IMR-90 (cell line): Measurements from ENCODE around the gene SLC12A8. TPM values are rescaled to one million over a fixed set of nuclear protein-coding genes. Genes with fewer than 3 reads are reported as not detected.

ENCODE experiments used
- ATAC-seq: fragments of 200-7000 bp; cut with Tn5 transposase; 2 replicates; pipeline ENCODE4 v1.9.1; 2020; ENCODE audit warnings: low read depth, mild to moderate bottlenecking, moderate library complexity
- BruUV-seq: library from RNA; stranded (reverse); fragments of 400-500 nt; replicated peaks from 2 replicates; lab custom pipeline; 2021; lab: Mats Ljungman, UMichigan
- CTCF ChIA-PET: fragments of 300-600 bp; formaldehyde crosslinking; extraction: SDS; loops from one replicate; lab custom pipeline; 2021; ENCODE audit warnings: antibody characterized with exemption; lab: Yijun Ruan, JAX
- POLR2A ChIA-PET: fragments of 300-600 bp; sonication (Branson Sonifier 250); formaldehyde crosslinking; loops from one replicate; lab custom pipeline; 2022; ENCODE audit warnings: antibody characterized with exemption; ENCODE audit not compliant: unreplicated experiment; lab: Charles Lee
- DNase-seq: peaks from one replicate; pipeline ENCODE4 v3.0.0; 2013
- H2AFZ ChIP-seq: replicated peaks from 2 replicates; pipeline ENCODE3; 2013; ENCODE audit warnings: low read length, mild to moderate bottlenecking; ENCODE audit not compliant: poor library complexity
- H2AK5ac ChIP-seq: 2 replicates; pipeline ENCODE4 v1.6.1; 2013; ENCODE audit warnings: low read depth, low read length, inconsistent platforms
- H2AK9ac ChIP-seq: replicated peaks from 2 replicates; pipeline ENCODE3; 2013; ENCODE audit warnings: mild to moderate bottlenecking, low read depth, low read length, moderate library complexity; ENCODE audit not compliant: poor library complexity
- H2BK120ac ChIP-seq: 2 replicates; pipeline ENCODE4 v1.6.1; 2013; ENCODE audit warnings: low read depth, low read length, inconsistent platforms
- H2BK15ac ChIP-seq: 3 replicates; pipeline ENCODE4 v1.6.1; 2013; ENCODE audit warnings: low read depth, low read length, inconsistent platforms
- H2BK20ac ChIP-seq: 2 replicates; pipeline ENCODE4 v1.6.1; 2013; ENCODE audit warnings: low read depth, mild to moderate bottlenecking, inconsistent platforms, low read length, moderate library complexity
- H2BK5ac ChIP-seq: 2 replicates; pipeline ENCODE4 v1.6.1; 2013; ENCODE audit warnings: mild to moderate bottlenecking, low read depth, low read length, inconsistent platforms; ENCODE audit not compliant: poor library complexity, severe bottlenecking
- H3K14ac ChIP-seq: replicated peaks from 2 replicates; pipeline ENCODE4 v1.6.1; 2013; ENCODE audit warnings: low read depth, low read length, inconsistent platforms
- H3K18ac ChIP-seq: 2 replicates; pipeline ENCODE4 v1.6.1; 2013; ENCODE audit warnings: low read depth, low read length, control low read depth
- H3K23ac ChIP-seq: 2 replicates; pipeline ENCODE4 v1.6.1; 2013; ENCODE audit warnings: low read depth, low read length, inconsistent platforms
- H3K27ac ChIP-seq: 2 replicates; pipeline ENCODE4 v1.5.1; 2013; ENCODE audit warnings: mild to moderate bottlenecking, control low read depth, low read length; ENCODE audit not compliant: insufficient read depth
- H3K27me3 ChIP-seq: 2 replicates; pipeline ENCODE4 v1.6.1; 2013; ENCODE audit warnings: low read length; ENCODE audit not compliant: control insufficient read depth, insufficient read depth
- H3K36me3 ChIP-seq: 2 replicates; pipeline ENCODE4 v1.6.1; 2013; ENCODE audit warnings: low read length, mixed read lengths; ENCODE audit not compliant: control insufficient read depth, insufficient read depth
- H3K4ac ChIP-seq: 2 replicates; pipeline ENCODE4 v1.6.1; 2013; ENCODE audit warnings: low read depth, low read length, inconsistent platforms
- H3K4me1 ChIP-seq: 2 replicates; pipeline ENCODE4 v1.6.1; 2013; ENCODE audit warnings: low read length, mixed read lengths; ENCODE audit not compliant: control insufficient read depth, insufficient read depth
- H3K4me2 ChIP-seq: 2 replicates; pipeline ENCODE4 v1.6.1; 2013; ENCODE audit warnings: low read depth, mild to moderate bottlenecking, control low read depth, low read length, moderate library complexity
- H3K4me3 ChIP-seq: 2 replicates; pipeline ENCODE4 v1.5.1; 2013; ENCODE audit warnings: low read depth, mild to moderate bottlenecking, control low read depth, low read length, moderate library complexity; ENCODE audit not compliant: insufficient read depth
- H3K56ac ChIP-seq: 2 replicates; pipeline ENCODE4 v1.6.1; 2013; ENCODE audit warnings: low read length, inconsistent platforms; ENCODE audit not compliant: insufficient read depth; ENCODE audit errors: extremely low read depth
- H3K79me1 ChIP-seq, 2 experiments: 2 replicates each; pipeline ENCODE4 v1.6.1; 2013; ENCODE audit warnings: low read length in 2 of 2, inconsistent platforms in 1 of 2, low read depth in 1 of 2
- H3K9ac ChIP-seq: 2 replicates; pipeline ENCODE4 v1.6.1; 2013; ENCODE audit warnings: low read depth, low read length, control low read depth
- H3K9me1 ChIP-seq: 2 replicates; pipeline ENCODE4 v1.6.1; 2013; ENCODE audit warnings: low read length, inconsistent platforms; ENCODE audit not compliant: insufficient read depth
- H3K9me3 ChIP-seq: 2 replicates; pipeline ENCODE4 v1.6.1; 2013; ENCODE audit warnings: low read length; ENCODE audit not compliant: control insufficient read depth, insufficient read depth
- H4K20me1 ChIP-seq: 2 replicates; pipeline ENCODE4 v1.6.1; 2013; ENCODE audit warnings: low read length, inconsistent platforms; ENCODE audit not compliant: insufficient read depth
- H4K5ac ChIP-seq: 2 replicates; pipeline ENCODE4 v1.6.1; 2013; ENCODE audit warnings: mild to moderate bottlenecking, low read depth, low read length, control low read depth
- H4K8ac ChIP-seq, 2 experiments: 2 replicates each; pipeline ENCODE4 v1.6.1; 2013; ENCODE audit warnings: low read depth in 2 of 2, low read length in 2 of 2, control low read depth in 1 of 2, inconsistent platforms in 1 of 2
- H4K91ac ChIP-seq: 2 replicates; pipeline ENCODE4 v1.6.1; 2013; ENCODE audit warnings: low read depth, low read length, inconsistent platforms; ENCODE audit not compliant: insufficient read depth
- BHLHE40 ChIP-seq: fragments of 150-350 bp; IDR thresholded peaks from 2 replicates; pipeline ENCODE4 v1.6.1; 2016; ENCODE audit warnings: mild to moderate bottlenecking, low read depth, low read length
- CEBPB ChIP-seq: IDR thresholded peaks from 2 replicates; pipeline ENCODE4 v1.6.1; 2012; ENCODE audit warnings: low read depth, low read length, improper control_type of control experiment
- FOS ChIP-seq: fragments of 150-350 bp; IDR thresholded peaks from 2 replicates; pipeline ENCODE4 v1.6.1; 2016; ENCODE audit warnings: low read depth, low read length
- MAZ ChIP-seq: IDR thresholded peaks from 2 replicates; pipeline ENCODE4 v1.6.1; 2012; ENCODE audit warnings: low read depth, mild to moderate bottlenecking, low read length, improper control_type of control experiment, moderate library complexity, borderline replicate concordance
- MXI1 ChIP-seq: IDR thresholded peaks from 2 replicates; pipeline ENCODE4 v1.6.1; 2012; ENCODE audit warnings: low read depth, mild to moderate bottlenecking, low read length, moderate library complexity, borderline replicate concordance
- RAD21 ChIP-seq: IDR thresholded peaks from 2 replicates; pipeline ENCODE4 v1.6.1; 2012; ENCODE audit warnings: low read length, improper control_type of control experiment
- RCOR1 ChIP-seq: IDR thresholded peaks from 2 replicates; pipeline ENCODE4 v1.6.1; 2012; ENCODE audit warnings: mild to moderate bottlenecking, low read length, improper control_type of control experiment; ENCODE audit not compliant: insufficient replicate concordance
- RFX5 ChIP-seq: IDR thresholded peaks from 2 replicates; pipeline ENCODE4 v1.8.0; 2012; ENCODE audit warnings: low read depth, mild to moderate bottlenecking, low read length, moderate library complexity
- SMC3 ChIP-seq: fragments of 150-350 bp; IDR thresholded peaks from 2 replicates; pipeline ENCODE4 v1.6.1; 2016; ENCODE audit warnings: low read depth, mild to moderate bottlenecking, antibody characterized with exemption, low read length, moderate library complexity
- WGBS, 2 experiments: methylation state at CpG; one replicate each; pipeline versions ENCODE4 v1.1.5 to v1.1.7; 2013; ENCODE audit warnings: missing lambda C conversion rate in 2 of 2; ENCODE audit not compliant: insufficient read length in 1 of 2; ENCODE audit errors: extremely low coverage in 2 of 2; 5-methylcytosine and 5-hydroxymethylcytosine counted together
- dilution Hi-C: fragments of 300-500 bp; cut with HindIII; formaldehyde crosslinking; loops from one replicate; pipeline ENCODE4 v1.14.3; 2018; ENCODE audit warnings: low sequenced_read_pairs; ENCODE audit not compliant: unreplicated experiment
- in situ Hi-C: fragments of 300-500 bp; cut with MboI; formaldehyde crosslinking; loops from 3 replicates; pipeline ENCODE4 v1.14.3; 2019; ENCODE audit warnings: low sequenced_read_pairs, inconsistent platforms, mixed read lengths
- intact Hi-C: fragments of 100-400 bp; cut with micrococcal nuclease; formaldehyde crosslinking; loops from 2 replicates; pipeline ENCODE4 v1.10.0; 2022
- polyA plus RNA-seq, 3 experiments: library from polyadenylated mRNA; depleted of rRNA; stranded (reverse); fragments of >200 nt; gene quantifications; 2 replicates each; pipeline ENCODE4 v1.2.3, GENCODE V29; 2012; ENCODE audit warnings: low replicate concordance in 1 of 3
- total RNA-seq: library from RNA; depleted of rRNA; stranded (reverse); fragments of >200 nt; gene quantifications from 2 replicates; pipeline ENCODE4 v1.2.3, GENCODE V29; 2012

Gene SLC12A8
- total and polyA plus RNA-seq, 2 of the 4 experiments (the other 2 are of a cell fraction), result 2.2 to 4.3 TPM

- H4K5ac ChIP-seq, result no peak overlapping the region
- H3K9ac ChIP-seq, result no peak overlapping the region
- no CpG with 5 or more reads among the region's 3 CpGs for WGBS, 2 experiments
- DNase-seq (no peak), ATAC-seq (no peak)
- no peak overlapping the region for H3K56ac ChIP-seq
- H2BK20ac ChIP-seq, result no peak overlapping the region
- intact Hi-C loops, result loop anchor here (10.0 kb wide), 1 partner anchor 196 kb away; no protein-coding TSS in a partner anchor
- no peak overlapping the region for H3K18ac ChIP-seq
- no peak overlapping the region for H2AK9ac ChIP-seq
- CTCF ChIA-PET, result no interaction called here
- no peak overlapping the region for H3K14ac ChIP-seq
- H3K9me1 ChIP-seq, result peaks cover 2% of the 10 kb centered on the region; the same call in 1 of the 2 replicates
- H3K4me1 ChIP-seq, result peaks cover 4% of the 10 kb centered on the region
- no peak overlapping the region for H3K4me2 ChIP-seq
- no peak overlapping the region for H2BK5ac ChIP-seq
- POLR2A ChIA-PET, result no interaction called here
- no peak overlapping the region for H3K27ac ChIP-seq
- H2AFZ ChIP-seq, result no peak overlapping the region
- no peak overlapping the region for H3K23ac ChIP-seq
- no peaks in the 10 kb centered on the region for H3K9me3 ChIP-seq
- H3K36me3 ChIP-seq, result no peaks in the 10 kb centered on the region
- H4K91ac ChIP-seq, result no peak overlapping the region
- H3K79me1 ChIP-seq, result peaks cover 11 to 26% of the 10 kb centered on the region in 2 experiments
- in situ Hi-C loops, result no loop called here
- TF ChIP-seq BHLHE40, result no peak
- TF ChIP-seq MXI1, result no peak
- TF ChIP-seq RAD21, result no peak
- no peak for TF ChIP-seq RCOR1
- TF ChIP-seq CEBPB, result no peak
- TF ChIP-seq RFX5, result no peak
- no peak for TF ChIP-seq SMC3
- no peak for TF ChIP-seq FOS
- TF ChIP-seq MAZ, result no peak
- H4K8ac ChIP-seq, result no peak overlapping the region
- dilution Hi-C loops, result no loop called here
- BruUV-seq, result no TSS peak
- no peak overlapping the region for H3K4ac ChIP-seq
- H4K20me1 ChIP-seq, result no peaks in the 10 kb centered on the region; the same call in 1 of the 2 replicates
- no peak overlapping the region for H3K4me3 ChIP-seq
- H2BK120ac ChIP-seq, result no peak overlapping the region
- H2BK15ac ChIP-seq, result no peak overlapping the region
- no peak overlapping the region for H2AK5ac ChIP-seq
- H3K27me3 ChIP-seq, result no peaks in the 10 kb centered on the region
These were observed 26.2 kb upstream of the SLC12A8 start for GRCh38 chr3:125238759-125239158.
